ENCODE measurements around the gene SDK1. TPM values are rescaled to one million over a fixed set of nuclear protein-coding genes. Genes with fewer than 3 reads are reported as not detected.

The SDK1 gene
- total RNA-seq, 4 donors from 2014 or later: 1.3 to 5.0 (median 2.0) TPM

DNA sequence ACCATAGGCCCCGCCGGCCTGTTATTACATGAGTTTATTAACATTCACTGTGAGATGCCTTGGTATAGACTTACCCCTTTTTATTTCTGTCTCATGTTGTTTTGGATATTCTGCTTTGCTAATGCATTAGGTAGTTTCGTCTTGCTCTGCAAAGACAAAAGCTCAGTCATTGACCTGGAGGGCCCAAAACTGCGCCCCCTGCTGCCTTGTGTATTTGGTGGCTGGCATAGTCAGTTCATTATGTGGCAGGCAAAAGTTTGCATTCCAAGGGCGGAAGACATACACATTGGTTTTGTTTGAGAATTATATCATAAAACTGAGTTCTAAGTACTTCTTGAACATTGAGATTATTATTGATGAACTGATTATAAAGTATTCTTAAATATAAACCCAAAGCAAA is 372.5 kb downstream of the SDK1 start:
- WGBS, 2 donors: 73 to 74% methylated on average over 5 of the region's 5 CpGs
- Histone ChIP-seq H3K36me3 (no peaks in the 10 kb centered on the region), H3K27me3 (no peaks in the 10 kb centered on the region), H3K27ac (no peak overlapping the region), H3K4me1 (no peaks in the 10 kb centered on the region), H3K9me3 (no peaks in the 10 kb centered on the region), H3K4me3 (replicated peaks in 1 of 3) (no peak overlapping the region)
- no peak for TF ChIP-seq POLR2A (IDR thresholded peaks at IDR 0.05)
- TF ChIP-seq, protein P1, sequence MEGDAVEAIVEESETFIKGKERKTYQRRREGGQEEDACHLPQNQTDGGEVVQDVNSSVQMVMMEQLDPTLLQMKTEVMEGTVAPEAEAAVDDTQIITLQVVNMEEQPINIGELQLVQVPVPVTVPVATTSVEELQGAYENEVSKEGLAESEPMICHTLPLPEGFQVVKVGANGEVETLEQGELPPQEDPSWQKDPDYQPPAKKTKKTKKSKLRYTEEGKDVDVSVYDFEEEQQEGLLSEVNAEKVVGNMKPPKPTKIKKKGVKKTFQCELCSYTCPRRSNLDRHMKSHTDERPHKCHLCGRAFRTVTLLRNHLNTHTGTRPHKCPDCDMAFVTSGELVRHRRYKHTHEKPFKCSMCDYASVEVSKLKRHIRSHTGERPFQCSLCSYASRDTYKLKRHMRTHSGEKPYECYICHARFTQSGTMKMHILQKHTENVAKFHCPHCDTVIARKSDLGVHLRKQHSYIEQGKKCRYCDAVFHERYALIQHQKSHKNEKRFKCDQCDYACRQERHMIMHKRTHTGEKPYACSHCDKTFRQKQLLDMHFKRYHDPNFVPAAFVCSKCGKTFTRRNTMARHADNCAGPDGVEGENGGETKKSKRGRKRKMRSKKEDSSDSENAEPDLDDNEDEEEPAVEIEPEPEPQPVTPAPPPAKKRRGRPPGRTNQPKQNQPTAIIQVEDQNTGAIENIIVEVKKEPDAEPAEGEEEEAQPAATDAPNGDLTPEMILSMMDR (IDR thresholded peaks at IDR 0.05): no peak
- intact Hi-C loops (cut with DNase I): no loop called here
- DNase-seq: peak in 1 of 2 donors; percentile 10

DNA sequence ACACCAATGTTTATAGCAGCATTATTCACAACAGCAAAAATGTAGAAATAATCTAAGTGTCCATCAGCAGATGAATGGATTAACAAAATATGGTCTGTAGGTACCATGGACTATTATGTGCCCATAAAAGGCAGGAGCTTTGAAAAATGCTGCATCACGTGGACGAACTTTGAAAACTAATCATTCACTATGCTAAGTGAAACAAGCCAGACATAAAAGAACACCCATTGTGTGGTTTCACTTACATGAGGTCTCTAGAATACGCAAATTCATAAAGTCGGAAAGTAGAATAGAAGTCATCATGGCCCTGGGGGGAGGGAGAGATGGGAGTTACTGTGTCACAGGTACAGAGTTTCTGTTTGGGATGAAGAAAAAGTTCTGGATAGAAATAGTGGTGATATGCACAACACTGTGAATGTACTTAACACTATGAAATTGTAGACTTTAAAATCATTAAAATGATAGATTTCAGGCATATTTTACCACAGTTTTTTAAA is 377.3 kb downstream of the SDK1 start:
- WGBS, 2 donors: 96% methylated on average over 4 of the region's 4 CpGs
- Histone ChIP-seq H3K4me1 (no peaks in the 10 kb centered on the region), H3K9me3 (no peaks in the 10 kb centered on the region), H3K4me3 (replicated peaks in 1 of 3) (no peak overlapping the region), H3K27me3 (no peaks in the 10 kb centered on the region), H3K36me3 (no peaks in the 10 kb centered on the region), H3K27ac (no peak overlapping the region)
- TF ChIP-seq, protein P1 (IDR thresholded peaks at IDR 0.05): no peak
- no peak for TF ChIP-seq POLR2A (IDR thresholded peaks at IDR 0.05)
- intact Hi-C loops (cut with DNase I): no loop called here
- no peak for DNase-seq

DNA sequence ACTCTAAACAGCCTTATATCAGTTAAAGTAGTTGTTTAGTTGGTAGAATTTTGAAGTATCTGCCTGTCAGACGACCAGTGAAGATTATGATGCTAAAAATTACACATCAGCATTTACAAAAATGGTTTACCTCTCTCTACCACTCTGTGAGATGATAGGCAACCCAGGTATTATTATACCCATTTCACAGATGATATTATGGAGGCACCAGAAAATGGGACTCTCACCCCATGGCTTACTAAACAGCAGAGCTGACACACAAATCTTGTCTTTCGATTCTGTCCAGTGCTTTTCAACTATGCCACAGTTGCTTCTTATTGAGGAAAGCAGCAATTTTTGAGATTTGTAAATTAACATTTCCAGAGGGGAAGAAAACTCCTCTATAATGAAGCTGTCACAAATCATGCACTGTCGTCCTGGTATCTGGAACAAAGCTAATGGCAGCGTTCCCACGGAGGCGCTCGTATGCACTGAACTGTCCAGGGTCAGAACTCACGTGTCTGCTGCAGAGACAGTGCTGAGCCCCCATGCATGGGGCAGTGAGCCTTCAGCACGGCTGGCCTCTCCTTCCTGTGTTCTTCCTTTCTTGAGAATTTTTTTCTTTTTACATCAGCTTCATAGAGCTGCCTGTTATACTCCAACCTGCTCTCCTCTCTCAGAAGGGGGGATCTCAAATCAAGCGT is 381.1 kb downstream of the SDK1 start:
- Histone ChIP-seq H3K36me3 (no peaks in the 10 kb centered on the region), H3K27ac (no peak overlapping the region), H3K9me3 (no peaks in the 10 kb centered on the region), H3K4me1 (no peaks in the 10 kb centered on the region), H3K4me3 (replicated peaks in 1 of 3) (no peak overlapping the region), H3K27me3 (no peaks in the 10 kb centered on the region)
- intact Hi-C loops (cut with DNase I): no loop called here
- DNase-seq: no peak
- 40 to 42% methylated on average over 10 of the region's 10 CpGs for WGBS, 2 donors
- no peak for TF ChIP-seq POLR2A (IDR thresholded peaks at IDR 0.05)
- TF ChIP-seq, protein P1 (IDR thresholded peaks at IDR 0.05): no peak

DNA sequence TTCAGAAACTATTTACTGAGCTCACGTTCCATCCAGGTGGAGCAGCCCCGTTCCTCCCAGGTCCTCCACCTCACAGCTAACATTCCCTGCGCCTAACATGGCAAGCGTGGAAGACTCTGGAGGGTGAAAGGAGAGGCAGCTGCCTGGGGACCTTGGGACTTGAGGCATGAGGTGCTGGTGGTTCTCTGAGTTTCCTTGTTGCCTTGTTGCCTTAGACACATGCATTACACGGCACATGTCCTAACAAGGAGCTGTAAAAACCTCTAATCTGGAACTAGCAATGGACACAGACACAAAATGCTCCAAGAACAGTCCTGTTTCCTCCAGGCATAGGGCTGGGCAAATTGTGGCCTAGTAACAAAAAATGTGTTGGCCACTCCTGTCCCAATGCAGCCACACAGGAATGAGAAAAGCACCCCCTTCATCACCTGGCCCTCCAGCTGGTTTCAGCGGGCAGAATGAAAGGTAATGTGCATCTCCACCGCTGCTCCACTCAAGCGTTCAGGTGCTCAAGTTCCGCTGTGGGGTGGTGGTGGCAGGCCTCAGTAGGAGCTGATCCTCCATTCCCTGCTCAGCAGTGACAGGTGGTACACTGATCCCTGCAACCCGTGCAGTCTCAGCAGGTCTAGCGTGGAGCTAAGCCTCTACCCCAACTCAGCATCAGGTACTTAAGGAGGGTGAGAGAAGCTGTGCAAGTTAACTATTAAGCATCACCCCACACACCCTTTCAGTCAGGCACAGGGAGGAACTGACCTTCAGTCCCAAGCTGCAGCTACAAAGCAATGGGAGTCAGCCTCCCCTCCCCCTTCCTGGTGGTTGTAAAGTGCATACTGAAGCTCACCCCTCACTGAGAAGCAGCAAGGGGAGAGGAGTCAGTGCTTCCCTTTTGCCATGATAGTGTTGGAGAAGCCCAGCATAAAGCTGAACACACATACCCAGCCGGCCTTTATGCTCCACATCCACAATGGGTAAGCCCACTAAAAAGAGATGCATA is 382.8 kb downstream of the SDK1 start:
- Histone ChIP-seq H3K27ac (no peak overlapping the region), H3K4me1 (no peaks in the 10 kb centered on the region), H3K36me3 (no peaks in the 10 kb centered on the region), H3K27me3 (no peaks in the 10 kb centered on the region), H3K4me3 (replicated peaks in 1 of 3) (no peak overlapping the region), H3K9me3 (no peaks in the 10 kb centered on the region)
- 67 to 82% methylated on average over 11 of the region's 12 CpGs for WGBS, 2 donors
- DNase-seq: no peak
- TF ChIP-seq POLR2A (IDR thresholded peaks at IDR 0.05): no peak
- TF ChIP-seq, protein P1 (IDR thresholded peaks at IDR 0.05): no peak
- intact Hi-C loops (cut with DNase I): no loop called here
